ENCODE measurements around the gene TMED1. TPM values are rescaled to one million over a fixed set of nuclear protein-coding genes. Genes with fewer than 3 reads are reported as not detected.
A peak's percentile ranks its signal among the peaks of the same experiment; 100 is the strongest.
"Not testable (repeated sequence)": the region's sequence is repeated elsewhere in the genome, so short reads cannot be mapped to it uniquely, and the experiment has no call there.

Gene TMED1
- total RNA-seq (2014; rRNA removed; shearing (Covaris generic)): 67.6 and 88.9 TPM in 2 replicates

GRCh38 chr19:10835754-10836478 lies at the start of gene TMED1:
TMED1 (minus strand) TSS chr19:10836212; CDS start chr19:10836191, 21 bp downstream.
- peak; percentile 98 for DNase-seq (ENCODE audit: low read depth)

- DNase-seq (ENCODE audit: low read depth): no peak
Measured at GRCh38 chr19:10885201-10886169, 49.5 kb upstream of the TMED1 start.

- peak; percentile 81 for DNase-seq (ENCODE audit: low read depth)
Measured at GRCh38 chr19:10884274-10884673, 48.3 kb upstream of the TMED1 start.

GRCh38 chr19:10882108-10882457 lies 46.1 kb upstream of the TMED1 start:
- no peak for DNase-seq (ENCODE audit: low read depth)

- no peak for DNase-seq (ENCODE audit: low read depth)
Measured at GRCh38 chr19:10881403-10882107, 45.5 kb upstream of the TMED1 start.

- DNase-seq (ENCODE audit: low read depth): no peak
Measured at GRCh38 chr19:10878253-10878652, 42.2 kb upstream of the TMED1 start.

- DNase-seq (ENCODE audit: low read depth): not testable (repeated sequence)
Measured at GRCh38 chr19:10877608-10878007, 41.6 kb upstream of the TMED1 start.

GRCh38 chr19:10876459-10877240 lies 40.6 kb upstream of the TMED1 start:
- no peak for DNase-seq (ENCODE audit: low read depth)

GRCh38 chr19:10874024-10874423 lies 38.0 kb upstream of the TMED1 start:
- DNase-seq (ENCODE audit: low read depth): no peak

- no peak for DNase-seq (ENCODE audit: low read depth)
Measured at GRCh38 chr19:10872546-10873107, 36.6 kb upstream of the TMED1 start.

- DNase-seq (ENCODE audit: low read depth): no peak
Measured at GRCh38 chr19:10871711-10872545, 35.9 kb upstream of the TMED1 start.

GRCh38 chr19:10870955-10871603 lies 35.1 kb upstream of the TMED1 start, which contains the start of gene CARM1:
CARM1 (plus strand) TSS chr19:10871553; CDS start chr19:10871703, 150 bp downstream.
- DNase-seq (ENCODE audit: low read depth): peak; percentile 95

GRCh38 chr19:10870501-10870954 lies 34.5 kb upstream of the TMED1 start:
- DNase-seq (ENCODE audit: low read depth): no peak

GRCh38 chr19:10869872-10870311 lies 33.9 kb upstream of the TMED1 start:
- not testable (repeated sequence) for DNase-seq (ENCODE audit: low read depth)

- DNase-seq (ENCODE audit: low read depth): no peak
Measured at GRCh38 chr19:10868872-10869547, 33.0 kb upstream of the TMED1 start.

GRCh38 chr19:10866495-10866894 lies 30.5 kb upstream of the TMED1 start:
- DNase-seq (ENCODE audit: low read depth): no peak

GRCh38 chr19:10864538-10864899 lies 28.5 kb upstream of the TMED1 start:
- DNase-seq (ENCODE audit: low read depth): peak; percentile 73

GRCh38 chr19:10863107-10863717 lies 27.2 kb upstream of the TMED1 start:
- peak; percentile 86 for DNase-seq (ENCODE audit: low read depth)

Measured in M059J (cell line).